Neural cell (in vitro differentiated cells): ENCODE results near the gene CASZ1. TPM values are rescaled to one million over a fixed set of nuclear protein-coding genes. Genes with fewer than 3 reads are reported as not detected.

ENCODE experiments used
- H2AFZ ChIP-seq: fragments of 200-600, 300-800 bp; sonication (generic), shearing (Covaris generic); 2 replicates; pipeline ENCODE4 v1.6.0; 2014; ENCODE audit warnings: low read depth, mild to moderate bottlenecking, antibody characterized with exemption, low read length, moderate library complexity
- H3F3A ChIP-seq: fragments of 200-600 bp; shearing (Covaris generic); 2 replicates; pipeline ENCODE4 v1.6.1; 2016; ENCODE audit warnings: mild to moderate bottlenecking, moderate library complexity, mixed read lengths, antibody characterized with exemption, low read length; ENCODE audit not compliant: insufficient read depth, poor library complexity, severe bottlenecking
- H3K27ac ChIP-seq: fragments of 200-600, 300-800 bp; sonication (generic), shearing (Covaris generic); 2 replicates; pipeline ENCODE4 v1.5.1; 2014; ENCODE audit warnings: mild to moderate bottlenecking, low read length, moderate library complexity
- H3K27me3 ChIP-seq: fragments of 300-800, 200-600 bp; sonication (generic), shearing (Covaris generic); 2 replicates; pipeline ENCODE4 v1.6.0; 2014; ENCODE audit warnings: mild to moderate bottlenecking, low read depth, low read length, moderate library complexity; ENCODE audit not compliant: insufficient read depth
- H3K36me3 ChIP-seq: fragments of 300-800, 200-600 bp; sonication (generic), shearing (Covaris generic); 2 replicates; pipeline ENCODE4 v1.5.1; 2014; ENCODE audit warnings: mild to moderate bottlenecking, antibody characterized with exemption, low read length, moderate library complexity; ENCODE audit not compliant: insufficient read depth
- H3K4me2 ChIP-seq: fragments of 300-800, 200-600 bp; sonication (generic), shearing (Covaris generic); 2 replicates; pipeline ENCODE4 v1.6.0; 2014; ENCODE audit warnings: mild to moderate bottlenecking, low read length
- H3K4me3 ChIP-seq: fragments of 300-800, 200-600 bp; sonication (generic), shearing (Covaris generic); 2 replicates; pipeline ENCODE4 v1.5.1; 2014; ENCODE audit warnings: mild to moderate bottlenecking, low read length, moderate library complexity
- H3K79me2 ChIP-seq: fragments of 200-600 bp; shearing (Covaris generic); replicated peaks from 2 replicates; pipeline ENCODE4 v1.6.0; 2014; ENCODE audit warnings: mild to moderate bottlenecking, low read length, moderate library complexity; ENCODE audit not compliant: insufficient read depth
- H3K9ac ChIP-seq: fragments of 300-800, 200-600 bp; sonication (generic), shearing (Covaris generic); 2 replicates; pipeline ENCODE4 v1.6.1; 2016; ENCODE audit warnings: mild to moderate bottlenecking, low read length, mixed read lengths
- H3K9me2 ChIP-seq: fragments of 200-600 bp; shearing (Covaris generic); 2 replicates; pipeline ENCODE4 v1.6.1; 2016; ENCODE audit warnings: mild to moderate bottlenecking, low read length, mixed read lengths; ENCODE audit not compliant: insufficient read depth
- H3K9me3 ChIP-seq: fragments of 200-600, 300-800 bp; sonication (generic), shearing (Covaris generic); 2 replicates; pipeline ENCODE4 v1.6.1; 2016; ENCODE audit warnings: mild to moderate bottlenecking, mixed run types, low read length, moderate library complexity, mixed read lengths
- H4K20me1 ChIP-seq: fragments of 200-600 bp; shearing (Covaris generic); 2 replicates; pipeline ENCODE4 v1.6.1; 2016; ENCODE audit warnings: mild to moderate bottlenecking, mixed run types; ENCODE audit not compliant: insufficient read depth
- CTCF ChIP-seq: fragments of 450-650 bp; IDR thresholded peaks from 2 replicates; pipeline ENCODE4 v1.5.1; 2014; ENCODE audit warnings: antibody characterized with exemption, mild to moderate bottlenecking, moderate library complexity; ENCODE audit not compliant: poor library complexity, severe bottlenecking
- EP300 ChIP-seq: fragments of 450-650 bp; conservative IDR thresholded peaks from 2 replicates; pipeline ENCODE4 v1.6.1; 2014; ENCODE audit warnings: antibody characterized with exemption, mild to moderate bottlenecking, moderate library complexity; ENCODE audit not compliant: poor library complexity, severe bottlenecking
- EZH2 ChIP-seq: fragments of 200-600, 300-800 bp; shearing (Covaris generic), sonication (generic); IDR thresholded peaks from 2 replicates; pipeline ENCODE4 v1.6.1; 2014; ENCODE audit warnings: antibody characterized with exemption, low read length, borderline replicate concordance, mild to moderate bottlenecking; ENCODE audit not compliant: insufficient read depth, poor library complexity, severe bottlenecking
- MXI1 ChIP-seq: fragments of 450-650 bp; conservative IDR thresholded peaks from 2 replicates; pipeline ENCODE4 v1.6.1; 2014; ENCODE audit warnings: antibody characterized with exemption, mild to moderate bottlenecking; ENCODE audit not compliant: poor library complexity, severe bottlenecking
- POLR2AphosphoS5 ChIP-seq: IDR thresholded peaks from 2 replicates; pipeline ENCODE4 v1.6.1; 2012
- RAD21 ChIP-seq: fragments of 450-650 bp; conservative IDR thresholded peaks from 2 replicates; pipeline ENCODE4 v1.6.1; 2014; ENCODE audit warnings: antibody characterized with exemption, mild to moderate bottlenecking, moderate library complexity
- REST ChIP-seq: IDR thresholded peaks from 2 replicates; pipeline ENCODE4 v1.6.1; 2012; ENCODE audit warnings: borderline replicate concordance
- SMC3 ChIP-seq: fragments of 450-650 bp; conservative IDR thresholded peaks from 2 replicates; pipeline ENCODE4 v1.6.1; 2014; ENCODE audit warnings: antibody characterized with exemption, mild to moderate bottlenecking, moderate library complexity; ENCODE audit not compliant: poor library complexity
- TAF1 ChIP-seq: IDR thresholded peaks from 2 replicates; pipeline ENCODE4 v1.6.1; 2012; ENCODE audit warnings: low read depth
- polyA plus RNA-seq: library from polyadenylated mRNA; depleted of rRNA; stranded (reverse); fragments of >200 nt; gene quantifications from 2 replicates; pipeline ENCODE4 v1.2.3, GENCODE V29; 2014

The CASZ1 gene
- polyA plus RNA-seq, 1 donor from 2014 or later = 0.27 TPM

DNA sequence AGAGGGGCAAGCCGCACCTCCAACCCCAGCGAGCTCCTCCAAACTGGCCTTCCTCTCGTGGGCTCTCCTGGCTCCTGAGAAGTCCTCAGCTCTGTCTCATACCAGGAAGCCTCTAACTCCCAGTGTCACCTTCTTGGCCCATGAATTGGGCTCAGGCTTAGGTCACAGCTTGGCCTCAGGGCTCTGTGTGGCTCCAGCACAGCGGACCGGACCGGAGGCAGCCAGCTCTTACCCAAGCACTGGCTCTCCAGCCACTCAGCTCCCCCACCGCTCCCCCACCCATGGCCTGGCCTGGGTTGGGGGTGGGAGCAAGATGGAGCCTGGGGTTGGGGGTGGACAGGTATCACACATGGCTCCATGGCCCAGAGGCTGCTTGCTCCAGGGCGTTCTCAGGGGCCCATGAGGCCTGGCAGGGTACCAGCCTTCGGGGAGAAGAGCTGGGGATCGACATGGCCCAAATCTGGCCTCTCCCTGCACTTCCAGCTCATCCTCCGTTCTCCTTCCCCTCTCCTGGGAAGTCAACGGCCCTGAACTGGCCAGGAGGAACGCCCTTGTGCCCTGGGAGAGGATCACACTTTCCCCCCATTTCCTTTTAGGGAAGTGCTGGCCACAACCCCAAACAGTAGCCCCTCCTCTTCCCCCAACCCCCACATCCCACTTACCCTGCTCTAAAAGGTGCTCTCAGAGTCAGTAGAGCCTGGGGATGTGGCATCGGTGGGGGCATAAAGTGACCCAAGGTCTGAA is 97.5 kb downstream of the CASZ1 start:
- no peaks in the 10 kb centered on the region for H3K36me3 ChIP-seq
- no peaks in the 10 kb centered on the region for H3K9me3 ChIP-seq
- no peaks in the 10 kb centered on the region for H4K20me1 ChIP-seq
- H3K79me2 ChIP-seq = no peaks in the 10 kb centered on the region
- H3K4me3 ChIP-seq = no peak overlapping the region
- H3K27me3 ChIP-seq = peaks cover 7% of the 10 kb centered on the region
- TF ChIP-seq TAF1 (no peak), MXI1 (no peak), EZH2 (no peak), RAD21 (no peak), POLR2AphosphoS5 (no peak), SMC3 (no peak), CTCF (no peak), REST (no peak), EP300 (no peak)
- no peak overlapping the region for H3K9ac ChIP-seq
- H2AFZ ChIP-seq = no peak overlapping the region
- no peak overlapping the region for H3K4me2 ChIP-seq
- H3K9me2 ChIP-seq = no peaks in the 10 kb centered on the region
- H3F3A ChIP-seq = no peaks in the 10 kb centered on the region
- no peak overlapping the region for H3K27ac ChIP-seq

DNA sequence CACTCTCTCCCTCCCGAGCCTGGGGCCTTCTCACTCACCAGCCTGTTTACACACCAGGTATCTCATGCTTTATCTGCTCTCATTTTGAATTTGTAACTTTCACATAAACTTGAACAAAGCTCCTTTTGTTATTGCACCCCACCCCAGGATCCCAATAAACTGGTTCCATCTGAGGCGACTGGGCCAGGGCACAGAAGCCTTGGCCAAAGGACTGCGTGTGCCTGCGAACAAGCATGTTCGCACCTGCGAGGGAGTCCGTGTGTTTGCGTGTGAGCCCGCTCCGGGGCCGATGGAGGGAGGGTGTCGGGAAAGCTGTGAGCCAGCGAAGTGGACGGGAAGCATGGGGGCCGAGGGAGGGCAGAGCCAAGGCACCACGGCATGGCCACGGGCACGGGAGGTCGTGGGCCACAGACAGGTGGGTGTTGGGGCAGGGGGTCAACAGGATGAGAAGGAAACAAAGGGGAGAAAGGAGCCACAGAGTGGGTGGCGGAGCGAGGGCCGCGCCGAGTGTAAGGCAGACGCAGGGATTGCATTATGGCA is 98.8 kb downstream of the CASZ1 start:
- H3K9me2 ChIP-seq = no peaks in the 10 kb centered on the region
- no peaks in the 10 kb centered on the region for H3K36me3 ChIP-seq
- H3K4me2 ChIP-seq = no peak overlapping the region
- no peaks in the 10 kb centered on the region for H3K79me2 ChIP-seq
- H2AFZ ChIP-seq = no peak overlapping the region
- no peaks in the 10 kb centered on the region for H3K9me3 ChIP-seq
- no peaks in the 10 kb centered on the region for H4K20me1 ChIP-seq
- peaks cover 15% of the 10 kb centered on the region for H3K27me3 ChIP-seq
- no peak overlapping the region for H3K27ac ChIP-seq
- H3F3A ChIP-seq = no peaks in the 10 kb centered on the region
- no peak overlapping the region for H3K9ac ChIP-seq
- no peak overlapping the region for H3K4me3 ChIP-seq
- TF ChIP-seq MXI1 (no peak), EP300 (no peak), TAF1 (no peak), EZH2 (no peak), RAD21 (no peak), REST (no peak), CTCF (no peak), SMC3 (no peak)
